Adipose tissue (tissue), 3 donors: Measurements from ENCODE around the gene NRCAM. TPM values are rescaled to one million over a fixed set of nuclear protein-coding genes. Genes with fewer than 3 reads are reported as not detected.

Experiments used
- H3K27ac ChIP-seq: one replicate; pipeline ENCODE4 v1.5.1; 2013; ENCODE audit warnings: low read depth, low read length
- WGBS, 3 donors: extraction: QIAGEN DNeasy Blood & Tissue Kit; methylation state at CpG; one replicate each; pipeline ENCODE4 v1.1.7; 2013; 5-methylcytosine and 5-hydroxymethylcytosine counted together
- polyA plus RNA-seq, 3 donors: library from polyadenylated mRNA; stranded (reverse); fragments of 200-250 nt; gene quantifications; one replicate each; pipeline ENCODE4 v1.2.3, GENCODE V29; 2013
- donor health status: healthy with polysubstance abuse.
- donor health status: Bipolar disorder and iron deficiency.
- donor health status: healthy.

NRCAM gene
- polyA plus RNA-seq, 3 donors = 2.5 to 10.0 (median 2.6) TPM

- no peak overlapping the region for H3K27ac ChIP-seq
- 62 to 70% (median 68%) methylated on average over 7 of the region's 7 CpGs for WGBS, 3 donors
These were observed 233.9 kb downstream of the NRCAM start for GRCh38 chr7:108222236-108222892.

GRCh38 chr7:108211382-108212201, 244.6 kb downstream of the NRCAM start:
- H3K27ac ChIP-seq = no peak overlapping the region
- WGBS, 3 donors = 73 to 92% (median 75%) methylated on average over 7 of the region's 7 CpGs

GRCh38 chr7:108210796-108211195, 245.4 kb downstream of the NRCAM start:
- WGBS, 3 donors = 89 to 97% (median 95%) methylated on average over 3 of the region's 3 CpGs
- H3K27ac ChIP-seq = no peak overlapping the region

- no peak overlapping the region for H3K27ac ChIP-seq
These were observed 250.9 kb downstream of the NRCAM start for GRCh38 chr7:108205311-108205710.

GRCh38 chr7:108204281-108204796, 251.9 kb downstream of the NRCAM start:
- 86 to 90% (median 88%) methylated on average over 8 of the region's 8 CpGs for WGBS, 3 donors
- H3K27ac ChIP-seq = no peak overlapping the region

- WGBS, 3 donors = 45 to 72% (median 47%) methylated on average over 5 of the region's 5 CpGs
- H3K27ac ChIP-seq = no peak overlapping the region
These were observed 252.7 kb downstream of the NRCAM start for GRCh38 chr7:108203537-108203936.

GRCh38 chr7:108202743-108203142, 253.5 kb downstream of the NRCAM start:
- 56 to 74% (median 69%) methylated on average over 4 of the region's 4 CpGs for whole genome bisulfite sequencing, 3 donors
- no peak overlapping the region for H3K27ac ChIP-seq

GRCh38 chr7:108201766-108202165, 254.5 kb downstream of the NRCAM start:
- no peak overlapping the region for H3K27ac ChIP-seq
- 52 to 66% (median 63%) methylated on average over 2 of the region's 2 CpGs for WGBS, 3 donors

GRCh38 chr7:108200326-108200725, 255.9 kb downstream of the NRCAM start:
- WGBS, 3 donors = 80 to 95% (median 92%) methylated on average over 1 of the region's 1 CpG
- H3K27ac ChIP-seq = no peak overlapping the region

GRCh38 chr7:108197371-108198091, 258.7 kb downstream of the NRCAM start:
- no peak overlapping the region for H3K27ac ChIP-seq
- WGBS, 3 donors = 84 to 95% (median 90%) methylated on average over 3 of the region's 3 CpGs

GRCh38 chr7:108196004-108196403, 260.2 kb downstream of the NRCAM start:
- no peak overlapping the region for H3K27ac ChIP-seq
- 51 to 72% (median 55%) methylated on average over 1 of the region's 1 CpG for WGBS, 3 donors

- 72 to 75% (median 75%) methylated on average over 9 of the region's 9 CpGs for WGBS, 3 donors
These were observed 262.4 kb downstream of the NRCAM start for GRCh38 chr7:108193594-108194498.

GRCh38 chr7:108190891-108191290, 265.3 kb downstream of the NRCAM start:
- WGBS, 3 donors = 72 to 86% (median 83%) methylated on average over 4 of the region's 4 CpGs

More at GRCh38 chr7:108193594-108194498, 262.4 kb downstream of the NRCAM start:
- no peak overlapping the region for H3K27ac ChIP-seq

GRCh38 chr7:108189733-108190388, 266.4 kb downstream of the NRCAM start:
- WGBS, 3 donors = 52 to 75% (median 71%) methylated on average over 7 of the region's 7 CpGs
- H3K27ac ChIP-seq = no peak overlapping the region

More at GRCh38 chr7:108190891-108191290, 265.3 kb downstream of the NRCAM start:
- H3K27ac ChIP-seq = no peak overlapping the region

GRCh38 chr7:108188724-108189123, 267.5 kb downstream of the NRCAM start:
- 87 to 90% (median 89%) methylated on average over 3 of the region's 3 CpGs for WGBS, 3 donors
- H3K27ac ChIP-seq = no peak overlapping the region

GRCh38 chr7:108181073-108181985, 274.9 kb downstream of the NRCAM start:
- 50 to 68% (median 55%) methylated on average over 8 of the region's 8 CpGs for WGBS, 3 donors
- no peak overlapping the region for H3K27ac ChIP-seq
